Ovary (tissue), 3 donors: ENCODE data around the gene PSD.

Experiments
- POLR2A ChIP-seq: fragments of 450-650 bp; IDR thresholded peaks from one replicate; pipeline ENCODE4 v1.6.1; 2017; ENCODE audit warnings: antibody characterized with exemption, mild to moderate bottlenecking, moderate library complexity
- TF ChIP-seq, protein P1 (sequence below), 3 donors: fragments of 450-650 bp in 2 of 3; fragments of 200-600 bp in 1 of 3; IDR thresholded peaks; one replicate each; pipeline versions ENCODE4 v1.5.1 to v1.8.0; 2016 to 2022; ENCODE audit warnings: antibody characterized with exemption in 3 of 3, mild to moderate bottlenecking in 1 of 3
- donor health status: DM: no; HTN: no; CAD: no.

DNA sequence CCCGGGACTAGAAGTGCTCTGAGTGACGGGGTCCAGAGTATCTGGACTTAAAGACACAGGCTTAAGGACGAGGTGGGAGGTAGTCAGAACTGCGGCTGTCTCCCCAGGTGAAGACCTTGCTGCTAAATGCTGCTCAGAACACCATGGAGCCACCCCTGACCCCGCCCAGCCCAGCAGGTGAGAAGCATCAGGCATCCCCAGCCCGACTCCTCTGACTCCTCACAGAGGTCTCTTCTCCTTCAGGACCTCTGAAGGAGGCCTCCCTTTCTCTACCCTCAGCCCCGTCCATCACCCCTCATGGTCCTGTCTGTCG, 17.3 kb downstream of the PSD start:
- TF ChIP-seq, protein P1, sequence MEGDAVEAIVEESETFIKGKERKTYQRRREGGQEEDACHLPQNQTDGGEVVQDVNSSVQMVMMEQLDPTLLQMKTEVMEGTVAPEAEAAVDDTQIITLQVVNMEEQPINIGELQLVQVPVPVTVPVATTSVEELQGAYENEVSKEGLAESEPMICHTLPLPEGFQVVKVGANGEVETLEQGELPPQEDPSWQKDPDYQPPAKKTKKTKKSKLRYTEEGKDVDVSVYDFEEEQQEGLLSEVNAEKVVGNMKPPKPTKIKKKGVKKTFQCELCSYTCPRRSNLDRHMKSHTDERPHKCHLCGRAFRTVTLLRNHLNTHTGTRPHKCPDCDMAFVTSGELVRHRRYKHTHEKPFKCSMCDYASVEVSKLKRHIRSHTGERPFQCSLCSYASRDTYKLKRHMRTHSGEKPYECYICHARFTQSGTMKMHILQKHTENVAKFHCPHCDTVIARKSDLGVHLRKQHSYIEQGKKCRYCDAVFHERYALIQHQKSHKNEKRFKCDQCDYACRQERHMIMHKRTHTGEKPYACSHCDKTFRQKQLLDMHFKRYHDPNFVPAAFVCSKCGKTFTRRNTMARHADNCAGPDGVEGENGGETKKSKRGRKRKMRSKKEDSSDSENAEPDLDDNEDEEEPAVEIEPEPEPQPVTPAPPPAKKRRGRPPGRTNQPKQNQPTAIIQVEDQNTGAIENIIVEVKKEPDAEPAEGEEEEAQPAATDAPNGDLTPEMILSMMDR (IDR thresholded peaks at IDR 0.05) = no peak
- TF ChIP-seq POLR2A = no peak
